ENCODE results near the gene NNMT.

DNA sequence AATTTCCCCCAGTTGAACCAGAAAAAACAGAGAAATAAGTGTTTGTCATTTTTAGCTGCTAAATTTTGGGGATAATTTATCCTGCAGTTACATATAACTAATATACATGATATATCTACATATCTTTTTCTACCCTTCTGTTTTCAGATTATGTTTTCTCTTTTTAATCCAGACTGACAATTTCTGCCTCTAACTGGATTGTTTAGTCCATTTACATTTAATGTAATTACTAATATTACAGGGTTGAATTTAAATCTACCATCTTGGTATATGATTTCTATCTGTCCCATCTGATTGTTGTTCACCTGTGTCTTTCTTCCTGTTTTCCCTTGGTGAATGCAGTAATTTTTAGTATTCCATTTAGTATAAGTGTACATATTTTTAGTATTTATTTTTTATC lies 5.7 kb downstream of the NNMT start:
- TF ChIP-seq CTCF (IDR thresholded peaks at IDR 0.05; ENCODE audit: low read length) (no peak), EZH2 (IDR thresholded peaks at IDR 0.05; ENCODE audit: borderline replicate concordance, low read length) (no peak)
